ENCODE data around the gene CIAO1.

CIAO1 gene

DNA sequence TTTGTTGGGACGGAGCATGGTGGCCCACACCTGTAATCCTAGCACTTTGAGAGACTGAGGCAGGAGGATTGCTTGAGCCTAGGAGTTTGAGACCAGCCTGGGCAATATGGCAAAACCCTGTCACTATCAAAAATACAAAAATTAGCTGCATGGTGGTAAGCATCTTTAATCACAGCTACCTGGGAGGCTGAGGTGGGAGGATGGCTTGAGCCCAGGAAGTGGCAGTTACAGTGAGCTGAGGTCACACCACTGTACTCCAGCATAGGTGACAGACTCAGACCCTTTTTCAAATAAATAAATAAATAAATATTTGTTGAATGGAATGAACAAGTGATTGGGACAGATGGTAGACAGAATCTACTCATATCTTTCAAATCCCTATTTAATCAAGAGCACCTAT, 53.4 kb downstream of the CIAO1 start:
- no peak for DNase-seq (ENCODE audit: low spot score)
- TF ChIP-seq, protein P1, sequence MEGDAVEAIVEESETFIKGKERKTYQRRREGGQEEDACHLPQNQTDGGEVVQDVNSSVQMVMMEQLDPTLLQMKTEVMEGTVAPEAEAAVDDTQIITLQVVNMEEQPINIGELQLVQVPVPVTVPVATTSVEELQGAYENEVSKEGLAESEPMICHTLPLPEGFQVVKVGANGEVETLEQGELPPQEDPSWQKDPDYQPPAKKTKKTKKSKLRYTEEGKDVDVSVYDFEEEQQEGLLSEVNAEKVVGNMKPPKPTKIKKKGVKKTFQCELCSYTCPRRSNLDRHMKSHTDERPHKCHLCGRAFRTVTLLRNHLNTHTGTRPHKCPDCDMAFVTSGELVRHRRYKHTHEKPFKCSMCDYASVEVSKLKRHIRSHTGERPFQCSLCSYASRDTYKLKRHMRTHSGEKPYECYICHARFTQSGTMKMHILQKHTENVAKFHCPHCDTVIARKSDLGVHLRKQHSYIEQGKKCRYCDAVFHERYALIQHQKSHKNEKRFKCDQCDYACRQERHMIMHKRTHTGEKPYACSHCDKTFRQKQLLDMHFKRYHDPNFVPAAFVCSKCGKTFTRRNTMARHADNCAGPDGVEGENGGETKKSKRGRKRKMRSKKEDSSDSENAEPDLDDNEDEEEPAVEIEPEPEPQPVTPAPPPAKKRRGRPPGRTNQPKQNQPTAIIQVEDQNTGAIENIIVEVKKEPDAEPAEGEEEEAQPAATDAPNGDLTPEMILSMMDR (IDR thresholded peaks at IDR 0.05; ENCODE audit: extremely low read depth, insufficient read depth, missing control alignments) = no peak
- in situ Hi-C loops (cut with MboI; ENCODE audit: low pct_unique_long_range_greater_than_20kb, low sequenced_read_pairs, unreplicated experiment) = no loop called here

DNA sequence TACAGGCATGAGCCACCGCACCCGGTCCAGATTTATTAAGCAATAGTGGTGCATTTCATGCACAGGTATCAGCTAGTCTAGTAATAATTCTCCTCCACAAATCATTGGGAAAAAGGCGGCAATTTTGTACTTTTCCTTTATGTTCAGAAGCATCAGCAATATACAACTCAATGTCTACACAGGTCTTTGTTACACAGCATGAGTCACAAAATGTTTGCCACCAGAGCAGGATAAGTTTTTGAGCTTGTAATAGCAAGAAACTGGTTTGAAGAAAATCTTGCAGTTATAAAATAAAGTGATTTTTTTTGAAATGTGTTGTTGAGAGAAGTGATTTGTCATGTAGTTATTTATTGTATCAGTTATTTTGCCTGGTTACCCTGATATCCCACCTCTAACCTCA, 54.3 kb downstream of the CIAO1 start:
- in situ Hi-C loops (cut with MboI; ENCODE audit: low pct_unique_long_range_greater_than_20kb, low sequenced_read_pairs, unreplicated experiment) = no loop called here
- TF ChIP-seq, protein P1 (IDR thresholded peaks at IDR 0.05; ENCODE audit: extremely low read depth, insufficient read depth, missing control alignments) = no peak
- no peak for DNase-seq (ENCODE audit: low spot score)

DNA sequence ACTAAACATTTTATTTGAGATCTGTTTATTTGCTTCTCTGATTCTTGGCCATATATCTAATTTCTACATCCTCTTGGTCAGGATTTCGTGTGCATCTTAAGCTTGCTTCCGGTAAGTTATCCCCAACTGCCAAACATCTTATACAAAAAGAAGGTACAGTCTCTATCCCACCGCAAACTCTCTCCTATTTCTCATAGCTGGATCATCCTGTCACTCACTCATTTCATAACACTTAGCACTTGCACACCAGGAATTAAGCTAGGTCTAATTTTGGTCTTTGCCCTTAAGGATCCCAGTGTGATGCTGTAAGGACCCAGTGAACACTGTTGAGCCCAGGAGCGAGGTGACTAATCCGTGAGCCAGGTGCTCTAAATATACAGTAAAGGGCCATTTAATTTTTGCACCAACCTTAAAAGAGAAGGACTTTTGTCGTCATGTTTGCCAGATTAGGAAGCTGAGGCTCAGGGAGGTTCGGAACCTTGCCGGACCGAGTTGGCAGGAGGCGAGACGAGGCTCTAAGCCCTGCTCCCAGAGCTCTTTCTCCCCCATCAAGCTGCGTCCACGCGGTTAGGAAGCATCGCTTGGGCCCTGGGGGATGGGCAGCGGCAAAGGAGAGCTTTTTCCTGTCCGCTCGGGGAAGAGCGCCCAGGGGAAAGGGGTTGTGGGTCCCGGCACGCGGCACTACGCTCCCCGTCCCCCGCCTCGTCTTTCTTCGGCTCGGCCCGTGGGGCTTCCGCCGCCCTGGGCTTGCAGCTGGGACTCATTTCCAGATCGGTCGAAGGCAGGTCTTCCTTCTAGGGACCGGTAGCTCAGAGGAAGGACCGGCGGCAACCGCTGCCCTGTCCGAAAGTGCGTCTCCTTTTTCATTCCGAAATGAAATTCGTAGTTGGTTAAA, 55.0 kb downstream of the CIAO1 start:
- in situ Hi-C loops (cut with MboI; ENCODE audit: low pct_unique_long_range_greater_than_20kb, low sequenced_read_pairs, unreplicated experiment) = no loop called here
- peak; percentile 53 for DNase-seq (ENCODE audit: low spot score)
- TF ChIP-seq, protein P1 (IDR thresholded peaks at IDR 0.05; ENCODE audit: extremely low read depth, insufficient read depth, missing control alignments) = no peak
